Liver (tissue), 9 donors: ENCODE data around the gene ASB1. TPM values are rescaled to one million over a fixed set of nuclear protein-coding genes. Genes with fewer than 3 reads are reported as not detected.
"Not testable (repeated sequence)": the region's sequence is repeated elsewhere in the genome, so short reads cannot be mapped to it uniquely, and the experiment has no call there.

Experiments
- DNase-seq: peaks from one replicate; pipeline ENCODE4 v3.0.0-alpha.2; 2017; ENCODE audit warnings: low spot score
- H3K27ac ChIP-seq, 2 donors: one replicate each; pipeline ENCODE4 v1.7.0; 2013; ENCODE audit warnings: inconsistent platforms in 2 of 2, low read length in 2 of 2, control low read depth in 1 of 2, low read depth in 1 of 2, mild to moderate bottlenecking in 1 of 2
- H3K27me3 ChIP-seq, 4 donors: one replicate each; pipeline versions ENCODE4 v1.6.1 to v1.7.0; 2013; ENCODE audit warnings: low read length in 3 of 4, inconsistent platforms in 1 of 4, mild to moderate bottlenecking in 1 of 4, moderate library complexity in 1 of 4; ENCODE audit not compliant: control insufficient read depth in 4 of 4, insufficient read depth in 4 of 4
- H3K36me3 ChIP-seq, 4 donors: one replicate each; pipeline versions ENCODE4 v1.6.1 to v1.7.0; 2013; ENCODE audit warnings: low read length in 3 of 4, mild to moderate bottlenecking in 3 of 4, low read depth in 1 of 4, moderate library complexity in 1 of 4; ENCODE audit not compliant: control insufficient read depth in 4 of 4, insufficient read depth in 3 of 4
- H3K4me1 ChIP-seq, 4 donors: one replicate each; pipeline versions ENCODE4 v1.6.1 to v1.7.0; 2013; ENCODE audit warnings: low read length in 3 of 4, mild to moderate bottlenecking in 3 of 4, moderate library complexity in 1 of 4; ENCODE audit not compliant: control insufficient read depth in 4 of 4, insufficient read depth in 4 of 4
- H3K4me3 ChIP-seq, 3 donors: one replicate each; pipeline versions ENCODE4 v1.6.1 to v1.7.0; 2013; ENCODE audit warnings: low read length in 3 of 3, control low read depth in 1 of 3, low read depth in 1 of 3, mild to moderate bottlenecking in 1 of 3
- H3K9ac ChIP-seq, 2 donors: one replicate each; pipeline ENCODE4 v1.7.0; 2013; ENCODE audit warnings: low read length in 2 of 2, mild to moderate bottlenecking in 2 of 2, moderate library complexity in 2 of 2, control low read depth in 1 of 2, low read depth in 1 of 2
- H3K9me3 ChIP-seq, 4 donors: one replicate each; pipeline versions ENCODE4 v1.6.1 to v1.7.0; 2013; ENCODE audit warnings: low read length in 3 of 4; ENCODE audit not compliant: control insufficient read depth in 4 of 4
- ATF3 ChIP-seq: IDR thresholded peaks from 2 replicates; pipeline ENCODE4 v1.6.1; 2016; ENCODE audit warnings: antibody characterized with exemption
- CTCF ChIP-seq: fragments of 150-350 bp; IDR thresholded peaks from 2 replicates; pipeline ENCODE4 v1.5.1; 2017; ENCODE audit warnings: improper control_type of control experiment, low read depth, low read length; ENCODE audit not compliant: missing input control
- FOXA1 ChIP-seq: IDR thresholded peaks from 2 replicates; pipeline ENCODE4 v1.6.1; 2016; ENCODE audit warnings: antibody characterized with exemption
- HNF4A ChIP-seq, 2 donors: conservative IDR thresholded peaks; 2 replicates each; pipeline ENCODE4 v1.6.1; 2016; ENCODE audit warnings: antibody characterized with exemption in 2 of 2, mild to moderate bottlenecking in 2 of 2
- HNF4G ChIP-seq: IDR thresholded peaks from 2 replicates; pipeline ENCODE4 v1.6.1; 2016; ENCODE audit warnings: antibody characterized with exemption
- JUND ChIP-seq, 2 donors: IDR thresholded peaks; 2 replicates each; pipeline ENCODE4 v1.6.1; 2016; ENCODE audit warnings: antibody characterized with exemption in 2 of 2
- REST ChIP-seq: IDR thresholded peaks from 2 replicates; pipeline ENCODE4 v1.6.1; 2016; ENCODE audit warnings: antibody characterized with exemption, mild to moderate bottlenecking
- RXRA ChIP-seq, 2 donors: IDR thresholded peaks; 2 replicates each; pipeline ENCODE4 v1.6.1; 2017 to 2018; ENCODE audit warnings: antibody characterized with exemption in 2 of 2, mild to moderate bottlenecking in 1 of 2
- SP1 ChIP-seq: IDR thresholded peaks from 2 replicates; pipeline ENCODE4 v1.6.1; 2018; ENCODE audit warnings: antibody characterized with exemption, mild to moderate bottlenecking
- YY1 ChIP-seq: IDR thresholded peaks from 2 replicates; pipeline ENCODE4 v1.6.1; 2016; ENCODE audit warnings: antibody characterized with exemption, mild to moderate bottlenecking
- WGBS: extraction: QIAGEN DNeasy Blood & Tissue Kit; methylation state at CpG from one replicate; pipeline ENCODE4 v1.1.7; 2013; 5-methylcytosine and 5-hydroxymethylcytosine counted together
- polyA plus RNA-seq, 2 donors: library from polyadenylated mRNA; stranded (reverse) in 1 of 2; unstranded in 1 of 2; fragments of 200-250 nt in 1 of 2; fragments of >200 nt in 1 of 2; fragmentation: Nextera tagmentation in 1 of 2; extraction: Ambion mirVana in 1 of 2; gene quantifications; one replicate each; pipeline versions ENCODE4 v1.2.1 to v1.2.3, GENCODE V29; 2013 to 2015
- total RNA-seq, 2 donors: library from RNA; depleted of rRNA; stranded (reverse); fragments of >200 nt; gene quantifications; one replicate each; pipeline ENCODE4 v1.2.3, GENCODE V29; 2014
- donor health status: healthy.
- donor health status: healthy.
- donor health status: healthy.
- donor health status: healthy.
- donor health status: healthy.

ASB1 gene
- total and polyA plus RNA-seq, 4 donors, result 6.1 to 15.2 (median 10.5) TPM

- TF ChIP-seq CTCF (no peak), JUND (IDR thresholded peaks at IDR 0.05) (peak in 1 of 2 donors; percentile 41), HNF4G (no peak), SP1 (peak; percentile 50)
Measured at GRCh38 chr2:238441262-238442114, 14.8 kb downstream of the ASB1 start (continued).

GRCh38 chr2:238442257-238442656, 15.5 kb downstream of the ASB1 start:
- not testable (repeated sequence) for H3K9ac ChIP-seq, H3K4me3 ChIP-seq, H3K27me3 ChIP-seq, H3K9me3 ChIP-seq, DNase-seq
- TF ChIP-seq RXRA (IDR thresholded peaks at IDR 0.05) (peak in 1 of 2 donors; percentile 74), JUND (IDR thresholded peaks at IDR 0.05) (peak in 1 of 2 donors; percentile 9)
- 44% methylated on average over 6 of the region's 6 CpGs for WGBS
- peaks cover 18 to 35% (median 23%) of the 10 kb centered on the region in 4 donors for H3K4me1 ChIP-seq
- peak overlapping the region; percentile 58 to 87 for H3K27ac ChIP-seq
- H3K36me3 ChIP-seq, result peaks cover 5 to 25% (median 17%) of the 10 kb centered on the region in 4 donors

- peaks cover 5 to 29% (median 22%) of the 10 kb centered on the region in 4 donors for H3K36me3 ChIP-seq
- no peak for TF ChIP-seq YY1
- no peak for TF ChIP-seq HNF4G
- TF ChIP-seq CTCF, result no peak
- TF ChIP-seq FOXA1, result no peak
- no peak for TF ChIP-seq ATF3
- TF ChIP-seq REST, result no peak
- no peak for TF ChIP-seq SP1
- TF ChIP-seq RXRA (IDR thresholded peaks at IDR 0.05), result no peak
- TF ChIP-seq HNF4A (conservative IDR thresholded peaks at IDR 0.05), result no peak
- no peaks in the 10 kb centered on the region for H3K9me3 ChIP-seq
- no peaks in the 10 kb centered on the region for H3K27me3 ChIP-seq
- DNase-seq, result no peak
- H3K27ac ChIP-seq, result no peak overlapping the region
- WGBS, result 98% methylated on average over 13 of the region's 13 CpGs
- H3K9ac ChIP-seq, result no peak overlapping the region
- H3K4me3 ChIP-seq, result no peak overlapping the region
- H3K4me1 ChIP-seq, result peaks cover 11 to 28% (median 21%) of the 10 kb centered on the region in 4 donors
Measured at GRCh38 chr2:238444242-238444641, 17.5 kb downstream of the ASB1 start.
